ENCODE results near the gene COX5A.

Gene COX5A

GRCh38 chr15:74961616-74962015 is 23.7 kb upstream of the COX5A start:
- H3K9ac ChIP-seq (ENCODE audit: low read depth, low read length, poor library complexity, severe bottlenecking): no peak overlapping the region
- H3K79me2 ChIP-seq (ENCODE audit: insufficient read depth, low read length): no peaks in the 10 kb centered on the region
- no peaks in the 10 kb centered on the region for H3F3A ChIP-seq (ENCODE audit: low read depth)
- H3K27me3 ChIP-seq (ENCODE audit: insufficient read depth, low read length, poor library complexity, severe bottlenecking): no peaks in the 10 kb centered on the region
- H3K4me2 ChIP-seq (ENCODE audit: low read depth, low read length, poor library complexity, severe bottlenecking): no peak overlapping the region
- no peak overlapping the region for H3K4me3 ChIP-seq (ENCODE audit: low read length, poor library complexity, severe bottlenecking)
- no peaks in the 10 kb centered on the region for H3K9me2 ChIP-seq (replicated peaks; ENCODE audit: low read depth, low read length)
- H3K36me3 ChIP-seq (ENCODE audit: insufficient read depth, low read length): no peaks in the 10 kb centered on the region
- H2AFZ ChIP-seq (ENCODE audit: low read length): peak overlapping the region; percentile 73
- TF ChIP-seq CTCF (conservative IDR thresholded peaks at IDR 0.05; ENCODE audit: low read length): no peak
- TF ChIP-seq EZH2phosphoT487 (IDR thresholded peaks at IDR 0.05; ENCODE audit: borderline replicate concordance): no peak
- peaks cover 3% of the 10 kb centered on the region for H3K4me1 ChIP-seq (ENCODE audit: insufficient read depth, low read length, poor library complexity, severe bottlenecking)
- no peaks in the 10 kb centered on the region for H4K20me1 ChIP-seq (ENCODE audit: insufficient read depth, low read length, poor library complexity, severe bottlenecking)
- no peaks in the 10 kb centered on the region for H3K9me3 ChIP-seq (ENCODE audit: insufficient read depth, low read depth, low read length)

DNA sequence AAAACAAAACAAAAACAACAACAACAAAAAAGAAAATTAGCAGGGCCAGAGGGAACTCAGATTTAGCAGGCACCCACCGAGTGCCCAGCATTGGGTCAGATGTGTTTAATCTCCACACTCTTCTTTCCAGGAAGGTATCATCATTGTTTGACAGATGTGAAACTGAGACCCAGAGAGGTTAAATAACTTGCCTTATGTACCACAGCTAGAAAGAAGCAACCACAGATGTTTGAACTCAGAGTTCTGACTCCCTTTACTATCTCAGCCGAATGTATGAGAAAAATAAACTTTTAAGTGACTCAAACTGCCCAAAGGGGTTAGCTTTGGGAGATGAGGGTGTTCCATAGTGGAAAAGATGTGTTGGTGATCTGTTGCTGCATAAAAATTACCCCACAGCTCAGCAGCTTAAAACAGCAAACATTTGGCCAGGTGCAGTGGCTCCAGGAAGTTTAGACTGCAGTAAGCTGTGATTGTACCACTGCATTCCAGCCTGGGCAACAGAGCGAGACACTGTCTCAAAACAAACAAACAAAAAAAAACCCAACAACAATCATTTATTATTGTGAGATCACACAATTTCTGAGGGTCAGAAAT is 23.2 kb upstream of the COX5A start:
- H3K9me3 ChIP-seq (ENCODE audit: insufficient read depth, low read depth, low read length): no peaks in the 10 kb centered on the region
- peaks cover 3% of the 10 kb centered on the region for H3K4me1 ChIP-seq (ENCODE audit: insufficient read depth, low read length, poor library complexity, severe bottlenecking)
- no peak overlapping the region for H3K4me3 ChIP-seq (ENCODE audit: low read length, poor library complexity, severe bottlenecking)
- no peak overlapping the region for H3K9ac ChIP-seq (ENCODE audit: low read depth, low read length, poor library complexity, severe bottlenecking)
- H3K27me3 ChIP-seq (ENCODE audit: insufficient read depth, low read length, poor library complexity, severe bottlenecking): no peaks in the 10 kb centered on the region
- H3K79me2 ChIP-seq (ENCODE audit: insufficient read depth, low read length): no peaks in the 10 kb centered on the region
- no peaks in the 10 kb centered on the region for H4K20me1 ChIP-seq (ENCODE audit: insufficient read depth, low read length, poor library complexity, severe bottlenecking)
- H3K36me3 ChIP-seq (ENCODE audit: insufficient read depth, low read length): no peaks in the 10 kb centered on the region
- no peak overlapping the region for H3K4me2 ChIP-seq (ENCODE audit: low read depth, low read length, poor library complexity, severe bottlenecking)
- no peak for TF ChIP-seq EZH2phosphoT487 (IDR thresholded peaks at IDR 0.05; ENCODE audit: borderline replicate concordance)
- no peak for TF ChIP-seq CTCF (conservative IDR thresholded peaks at IDR 0.05; ENCODE audit: low read length)
- H3F3A ChIP-seq (ENCODE audit: low read depth): no peaks in the 10 kb centered on the region
- no peaks in the 10 kb centered on the region for H3K9me2 ChIP-seq (replicated peaks; ENCODE audit: low read depth, low read length)
- peak overlapping the region; percentile 73 for H2AFZ ChIP-seq (ENCODE audit: low read length)

DNA sequence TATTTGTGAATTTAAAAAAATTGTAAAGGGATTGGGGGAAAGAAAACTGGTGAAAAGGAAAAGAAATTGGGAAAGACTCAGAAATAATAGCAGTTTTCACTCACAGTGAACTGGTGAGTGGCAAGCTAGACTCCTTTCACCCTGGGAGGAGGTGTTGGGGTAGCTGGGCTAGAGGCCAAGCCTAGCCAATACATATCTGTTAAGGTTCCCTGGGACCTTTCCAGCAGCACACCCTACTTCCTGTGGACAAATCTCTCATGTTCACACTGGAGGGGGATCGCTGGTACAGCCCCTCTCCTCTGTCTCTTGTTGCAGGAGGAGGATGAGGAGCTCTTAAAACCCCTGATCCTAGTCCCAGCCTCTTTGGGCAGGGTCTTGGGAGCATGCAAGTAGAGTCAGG is 22.4 kb upstream of the COX5A start:
- no peak overlapping the region for H3K4me2 ChIP-seq (ENCODE audit: low read depth, low read length, poor library complexity, severe bottlenecking)
- no peaks in the 10 kb centered on the region for H3K9me2 ChIP-seq (replicated peaks; ENCODE audit: low read depth, low read length)
- H3K36me3 ChIP-seq (ENCODE audit: insufficient read depth, low read length): no peaks in the 10 kb centered on the region
- no peak overlapping the region for H2AFZ ChIP-seq (ENCODE audit: low read length)
- peaks cover 3% of the 10 kb centered on the region for H3K4me1 ChIP-seq (ENCODE audit: insufficient read depth, low read length, poor library complexity, severe bottlenecking)
- no peaks in the 10 kb centered on the region for H3K27me3 ChIP-seq (ENCODE audit: insufficient read depth, low read length, poor library complexity, severe bottlenecking)
- no peaks in the 10 kb centered on the region for H3K9me3 ChIP-seq (ENCODE audit: insufficient read depth, low read depth, low read length)
- H3F3A ChIP-seq (ENCODE audit: low read depth): no peaks in the 10 kb centered on the region
- H3K79me2 ChIP-seq (ENCODE audit: insufficient read depth, low read length): no peaks in the 10 kb centered on the region
- no peak for TF ChIP-seq CTCF (conservative IDR thresholded peaks at IDR 0.05; ENCODE audit: low read length)
- no peak for TF ChIP-seq EZH2phosphoT487 (IDR thresholded peaks at IDR 0.05; ENCODE audit: borderline replicate concordance)
- no peak overlapping the region for H3K4me3 ChIP-seq (ENCODE audit: low read length, poor library complexity, severe bottlenecking)
- H4K20me1 ChIP-seq (ENCODE audit: insufficient read depth, low read length, poor library complexity, severe bottlenecking): no peaks in the 10 kb centered on the region
- H3K9ac ChIP-seq (ENCODE audit: low read depth, low read length, poor library complexity, severe bottlenecking): no peak overlapping the region
